GM19035 (cell line): ENCODE results near the gene PDGFRB.

Experiments
- ATAC-seq: cut with Tn5 transposase; IDR thresholded peaks from one replicate; pipeline ENCODE4 v1.9.1; 2021; ENCODE audit not compliant: unreplicated experiment

Gene PDGFRB

DNA sequence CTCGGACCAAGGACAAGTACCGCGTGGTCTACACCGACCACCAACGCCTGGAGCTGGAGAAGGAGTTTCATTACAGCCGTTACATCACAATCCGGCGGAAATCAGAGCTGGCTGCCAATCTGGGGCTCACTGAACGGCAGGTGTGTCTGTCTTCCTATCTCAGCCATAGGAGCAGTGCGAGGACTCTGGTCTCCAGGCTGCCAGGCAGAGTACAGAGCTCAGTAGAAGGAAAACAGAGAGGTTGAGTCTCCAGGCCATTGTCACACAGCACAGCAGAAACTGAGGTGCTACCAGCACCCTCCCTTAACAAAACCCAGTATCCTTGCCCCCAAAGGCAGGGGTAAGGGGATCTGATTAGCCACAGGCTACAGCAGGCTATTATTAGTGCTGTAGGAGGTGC, 27.1 kb upstream of the PDGFRB start:
- no peak for ATAC-seq

DNA sequence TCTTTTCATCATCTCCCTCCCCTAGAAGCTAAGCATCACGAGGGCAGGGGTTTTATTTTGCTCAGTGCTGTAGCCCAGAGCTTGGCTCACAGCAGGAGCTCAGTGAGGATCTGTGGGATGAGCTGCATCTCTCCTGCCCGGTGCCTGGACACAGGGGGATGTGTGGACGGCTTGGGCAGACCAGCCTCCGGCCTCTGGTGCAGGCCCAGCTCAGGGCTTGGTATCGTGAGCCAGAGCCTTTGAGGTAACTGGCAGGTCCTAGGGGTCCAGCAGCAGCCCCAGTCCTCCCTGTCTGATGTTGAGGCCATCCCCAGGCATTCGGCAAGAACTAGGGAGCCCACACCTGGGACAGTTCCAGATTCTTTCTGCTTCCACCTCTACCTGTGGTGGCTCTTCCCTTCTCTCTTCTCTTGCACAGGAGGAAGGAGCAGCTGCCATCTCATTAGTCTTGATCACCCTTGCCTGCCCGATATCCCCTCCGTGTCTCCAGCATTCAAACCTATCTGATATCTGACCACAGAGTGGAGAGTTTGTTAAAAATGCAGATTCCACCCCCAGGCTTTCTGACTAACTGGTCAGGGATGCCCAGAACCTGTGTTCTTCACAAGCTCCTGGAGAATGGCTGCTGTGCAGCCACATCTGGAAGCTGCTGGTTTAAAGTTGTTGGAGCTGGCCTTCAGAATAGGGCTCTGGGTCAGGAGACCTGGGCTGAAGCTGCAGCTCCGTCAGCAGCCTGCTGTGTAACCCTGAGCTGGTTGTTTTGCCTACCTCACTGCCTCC, 26.3 kb upstream of the PDGFRB start:
- no peak for ATAC-seq

DNA sequence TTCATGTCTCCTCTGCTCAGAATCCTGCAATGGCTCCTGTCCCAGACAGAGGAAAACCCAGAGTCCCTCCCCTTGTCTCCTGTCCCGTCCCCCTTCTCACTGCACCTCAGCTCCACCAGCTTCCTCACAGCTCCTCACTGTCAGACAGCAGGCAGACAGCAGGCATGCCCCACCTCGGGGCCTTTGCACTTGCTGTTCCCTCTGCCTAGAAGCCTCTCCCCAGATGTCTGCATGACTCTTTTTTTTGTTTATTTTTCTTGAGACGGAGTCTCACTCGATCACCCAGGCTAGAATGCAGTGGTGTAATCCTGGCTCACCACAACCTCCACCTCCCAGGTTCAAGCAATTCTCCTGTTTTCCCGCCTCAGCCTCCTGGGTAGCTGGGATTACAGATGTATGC, 25.4 kb upstream of the PDGFRB start:
- no peak for ATAC-seq

DNA sequence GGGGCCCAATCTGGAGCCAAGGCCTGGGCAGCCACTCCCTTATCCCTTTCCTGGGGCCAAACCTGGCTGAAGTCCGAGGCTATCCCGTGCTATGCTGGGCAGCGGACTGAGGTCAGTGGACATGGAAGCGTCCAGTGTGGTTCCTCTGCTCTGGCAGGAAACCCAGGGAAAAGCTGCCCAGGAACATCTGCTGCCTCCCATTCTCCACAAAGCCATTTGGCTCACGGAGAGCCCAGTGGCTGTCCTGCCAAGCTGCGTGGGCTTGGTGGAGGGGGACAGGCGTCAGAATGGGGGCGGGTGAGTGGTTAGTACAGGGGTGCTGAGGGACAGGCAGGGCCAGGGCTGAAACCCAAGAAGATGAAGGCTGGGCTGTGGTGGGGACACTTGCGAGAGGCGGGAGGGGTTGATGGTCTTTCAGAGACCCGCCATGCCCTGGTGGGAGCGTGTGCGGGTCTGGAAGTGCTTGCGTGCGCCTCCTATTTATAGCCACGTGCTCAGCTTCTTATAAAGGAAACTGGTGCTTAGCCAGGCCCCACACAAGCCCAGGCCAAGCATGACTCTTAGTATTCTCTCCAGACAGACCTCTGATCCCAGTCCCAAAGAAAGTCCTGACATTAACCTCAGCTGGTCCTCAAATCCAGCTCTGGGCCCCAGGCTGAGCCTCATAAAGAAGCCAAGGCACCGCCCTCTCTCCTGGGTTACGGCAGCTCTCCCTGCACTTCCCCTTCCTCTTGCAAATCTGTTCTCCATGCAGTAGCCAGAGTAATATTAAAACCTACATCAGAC, 24.8 kb upstream of the PDGFRB start:
- no peak for ATAC-seq

DNA sequence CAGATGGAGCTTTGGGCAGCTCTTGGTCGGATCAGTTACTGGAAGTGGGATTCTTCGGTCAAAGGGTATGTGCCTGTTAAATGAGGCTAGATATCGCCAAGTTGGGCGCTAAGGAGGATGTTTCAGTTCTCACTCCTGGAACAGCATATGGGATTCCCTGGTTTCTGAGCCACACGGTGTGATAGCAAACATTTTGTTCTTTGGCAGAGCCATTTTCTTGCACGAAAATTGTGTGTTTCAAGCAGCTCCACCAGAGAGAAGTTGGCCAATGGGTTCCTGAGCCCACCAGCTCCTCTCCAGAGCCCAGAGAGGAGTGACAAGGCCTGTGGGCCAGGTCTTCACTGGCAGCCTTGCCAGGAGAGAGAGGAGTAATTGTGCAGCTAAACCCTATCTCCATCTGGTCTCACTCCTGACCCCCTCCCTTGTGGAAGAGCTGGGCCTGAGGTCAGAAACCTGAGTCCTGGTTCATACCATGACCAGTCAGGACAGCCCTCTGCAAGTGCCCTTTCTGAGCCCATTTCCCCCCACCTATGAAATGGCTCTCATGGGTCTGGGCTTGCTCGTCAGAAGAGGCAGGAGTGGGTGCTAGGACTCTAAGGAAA, 23.5 kb upstream of the PDGFRB start:
- no peak for ATAC-seq

DNA sequence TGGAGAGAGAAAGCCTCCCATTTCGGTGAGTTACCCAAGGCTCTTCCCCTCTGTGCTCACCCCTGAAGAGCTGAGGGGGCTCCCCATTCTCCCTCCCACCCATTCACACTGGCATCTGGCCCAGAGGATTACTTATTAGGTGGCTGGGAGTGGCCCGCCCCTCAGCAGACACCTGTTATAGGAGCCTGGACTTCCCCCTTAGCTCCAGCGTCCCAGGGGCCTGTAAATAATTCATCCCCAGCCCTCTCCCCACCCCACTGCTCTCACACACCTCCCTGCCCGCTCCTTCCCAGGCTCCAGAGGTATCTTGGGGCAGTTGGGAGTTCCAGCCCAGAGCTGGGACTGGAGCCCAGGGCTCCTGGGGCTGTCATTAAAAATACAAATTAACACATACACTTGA, 22.6 kb upstream of the PDGFRB start:
- no peak for ATAC-seq

DNA sequence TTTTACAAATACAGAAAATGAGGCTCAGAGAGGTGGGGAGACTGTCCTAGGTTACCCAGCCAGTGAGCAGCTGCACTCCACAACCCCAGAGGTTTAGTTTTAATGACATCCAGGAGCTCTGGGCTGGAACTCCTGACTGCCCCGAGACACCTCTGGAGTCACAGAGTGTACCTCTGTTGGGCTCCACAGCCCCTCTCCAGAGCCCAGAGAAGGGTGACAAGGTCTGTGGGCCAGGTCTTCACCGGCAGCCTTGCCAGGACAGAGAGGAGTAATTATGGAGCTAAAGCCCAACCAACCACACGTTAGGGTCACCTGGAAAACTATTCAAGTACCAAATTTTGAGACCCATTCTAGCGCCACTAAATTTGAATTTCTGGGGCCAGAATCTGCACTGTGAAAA, 22.1 kb upstream of the PDGFRB start:
- no peak for ATAC-seq

DNA sequence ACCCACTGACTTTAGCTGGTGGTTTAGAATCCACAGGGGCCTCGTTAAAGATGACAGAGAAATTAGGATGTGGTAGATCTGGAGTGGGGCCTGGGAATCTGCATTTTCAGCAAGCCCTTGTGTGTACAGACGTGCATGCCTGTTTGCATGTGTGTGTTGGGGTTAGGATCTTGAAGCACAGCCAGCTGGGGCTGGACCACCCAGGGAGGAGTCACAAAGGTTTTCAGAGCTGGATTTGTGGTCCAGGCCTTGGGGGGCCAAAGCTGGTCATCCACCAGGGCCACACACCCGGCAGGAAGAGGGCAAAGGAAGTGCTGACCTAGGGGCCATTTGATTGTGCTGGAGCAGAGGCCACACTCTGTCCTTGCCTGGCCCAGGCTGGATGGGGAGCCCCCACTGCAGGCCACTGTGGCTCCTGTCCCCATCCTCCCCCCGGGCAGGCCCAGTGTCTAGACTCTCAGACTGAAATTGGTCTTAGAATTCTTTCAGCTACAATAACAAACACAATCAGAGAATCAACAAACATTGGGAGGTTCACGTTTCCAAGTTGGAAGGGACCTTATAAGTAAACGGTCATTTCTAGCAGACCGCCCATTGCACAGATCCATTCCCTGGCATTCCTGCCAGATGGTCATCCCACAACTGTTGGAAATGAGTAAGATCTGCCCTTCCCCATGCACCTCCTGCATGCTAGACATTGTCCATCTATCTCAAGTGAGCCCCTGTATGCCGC, 21.3 kb upstream of the PDGFRB start:
- ATAC-seq = no peak

DNA sequence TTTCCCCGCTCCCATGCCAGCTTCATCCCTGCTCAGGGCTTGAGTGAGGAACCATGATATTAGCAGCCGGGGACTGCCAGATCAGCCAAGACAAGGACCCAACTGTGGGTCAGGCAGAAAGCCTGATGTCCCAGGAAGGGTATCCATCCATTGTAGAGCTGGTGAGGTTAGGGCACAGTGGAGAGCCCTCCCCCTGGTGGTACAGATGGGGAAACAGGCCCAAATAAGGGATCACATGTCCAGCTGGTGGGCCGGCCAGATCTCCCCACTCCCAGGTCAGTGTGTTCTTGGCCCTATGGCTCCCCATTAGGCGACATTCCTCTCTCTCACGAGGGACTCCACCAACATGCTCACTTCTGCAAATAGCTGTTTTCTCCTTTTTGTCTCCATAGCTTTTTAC, 19.9 kb upstream of the PDGFRB start:
- peak; percentile 62 for ATAC-seq

DNA sequence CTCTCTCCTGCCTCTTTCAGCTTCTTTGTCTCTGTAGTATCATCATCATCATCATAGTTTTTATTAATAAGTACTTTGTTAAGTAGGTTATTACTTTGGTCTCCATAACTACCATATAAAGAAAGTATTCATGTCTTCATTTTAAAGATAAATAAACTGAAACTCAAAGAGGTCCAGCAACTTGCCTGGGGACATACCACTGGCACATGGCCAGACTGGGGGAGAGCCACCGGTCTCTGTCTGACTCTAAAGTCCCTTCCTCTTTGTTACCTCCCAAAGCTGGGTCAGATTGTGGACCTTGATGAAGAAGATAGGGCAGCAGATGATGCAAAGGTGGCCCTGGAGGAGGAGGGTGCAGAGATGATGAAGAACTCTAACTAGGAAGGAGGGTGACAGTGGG, 19.4 kb upstream of the PDGFRB start:
- ATAC-seq = no peak

DNA sequence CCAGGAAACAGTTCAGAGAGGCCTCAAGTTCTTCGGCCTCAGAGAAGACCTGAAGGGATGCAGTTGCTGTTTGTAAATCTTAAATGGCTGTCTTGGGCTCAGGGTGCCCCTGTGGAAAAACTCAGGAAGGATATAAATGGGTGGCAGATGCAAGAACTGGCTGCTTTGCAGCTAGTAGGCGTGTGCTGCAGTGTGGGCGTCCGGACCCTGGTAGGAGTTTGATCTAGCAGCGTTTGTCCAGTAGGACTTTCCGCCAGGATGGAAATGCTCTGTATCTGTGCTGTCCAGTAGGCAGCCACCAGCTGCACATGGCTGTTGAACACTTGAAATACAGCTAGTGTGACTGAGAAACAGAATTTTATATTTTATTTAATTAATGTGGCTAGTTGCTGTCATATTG, 18.6 kb upstream of the PDGFRB start:
- ATAC-seq = no peak

DNA sequence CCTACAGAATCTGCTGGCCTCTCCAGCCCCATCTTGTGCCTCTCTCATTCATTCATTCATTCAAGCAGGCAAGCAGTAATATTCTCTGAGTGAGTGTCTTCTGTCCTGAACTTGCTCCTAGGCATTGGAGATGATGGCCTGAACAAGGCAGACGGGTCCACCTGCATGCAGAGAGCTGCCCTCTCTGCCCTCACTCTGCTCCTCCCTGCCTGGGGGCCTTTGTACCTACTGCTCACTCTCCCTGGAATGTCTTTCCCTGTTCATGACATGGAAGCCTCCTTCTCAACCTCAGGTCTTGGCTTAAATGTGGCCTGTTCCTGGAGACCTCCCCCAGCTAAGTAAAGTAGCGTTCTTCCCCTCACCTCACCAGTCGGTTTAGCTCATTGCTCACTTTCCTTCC, 17.5 kb upstream of the PDGFRB start:
- ATAC-seq = no peak

DNA sequence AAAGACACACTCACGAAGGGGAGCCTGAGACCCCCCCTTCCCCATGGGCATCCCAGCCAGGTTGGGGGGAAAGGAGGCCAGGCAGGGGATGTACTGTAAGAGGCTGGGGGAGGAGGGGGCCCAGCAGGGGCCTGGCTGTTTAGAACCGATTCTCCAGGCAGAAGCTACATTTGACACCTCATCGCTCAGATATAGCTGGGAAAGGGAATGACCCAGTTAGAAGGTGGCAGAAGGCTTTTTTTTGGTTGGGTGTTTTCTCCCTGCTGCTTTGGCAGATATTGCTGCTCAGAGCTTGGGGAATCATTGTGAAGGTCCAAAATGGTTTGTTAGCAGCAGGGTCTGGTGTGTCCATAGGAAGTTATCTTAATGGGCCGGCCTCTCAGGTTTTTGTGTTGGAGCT, 16.9 kb upstream of the PDGFRB start:
- ATAC-seq = no peak

DNA sequence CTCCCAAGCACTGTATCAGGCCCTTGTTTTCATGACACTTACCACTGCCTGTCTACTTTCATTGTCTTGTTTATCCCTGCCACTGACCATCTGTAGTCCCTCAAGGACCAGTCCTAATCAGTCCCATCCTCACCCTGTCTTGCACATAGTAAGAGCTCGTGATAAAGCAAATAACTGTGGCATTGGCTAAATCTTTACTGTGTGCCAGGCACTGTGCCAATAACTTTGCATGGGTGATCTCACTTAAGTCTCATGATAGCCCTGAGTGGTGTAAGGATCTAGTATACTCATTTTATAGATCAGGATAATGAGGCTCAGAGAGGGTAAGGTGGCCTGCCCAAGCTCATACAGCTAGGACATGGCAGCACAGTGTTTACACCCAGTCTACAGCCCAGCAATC, 16.5 kb upstream of the PDGFRB start:
- no peak for ATAC-seq

DNA sequence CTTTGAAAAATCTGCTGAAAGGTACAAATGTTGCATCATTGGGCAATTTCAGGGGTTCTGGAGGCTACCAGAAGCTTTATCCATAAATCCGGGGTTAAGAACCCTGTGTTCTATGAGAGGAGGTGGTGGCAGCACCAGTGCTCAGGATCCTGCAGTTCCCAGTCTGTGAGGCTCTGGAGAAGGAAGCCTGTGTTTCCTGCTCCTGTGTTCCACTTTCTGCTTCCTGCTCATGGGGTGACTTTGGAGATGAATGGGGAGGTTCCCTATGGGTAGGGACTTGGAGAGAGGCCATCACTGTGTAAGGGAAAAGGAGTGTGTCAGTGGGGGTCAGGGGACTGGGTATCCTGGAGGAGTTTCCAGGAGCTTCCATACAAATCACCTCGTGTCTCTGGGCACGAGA, 13.2 kb upstream of the PDGFRB start:
- no peak for ATAC-seq

DNA sequence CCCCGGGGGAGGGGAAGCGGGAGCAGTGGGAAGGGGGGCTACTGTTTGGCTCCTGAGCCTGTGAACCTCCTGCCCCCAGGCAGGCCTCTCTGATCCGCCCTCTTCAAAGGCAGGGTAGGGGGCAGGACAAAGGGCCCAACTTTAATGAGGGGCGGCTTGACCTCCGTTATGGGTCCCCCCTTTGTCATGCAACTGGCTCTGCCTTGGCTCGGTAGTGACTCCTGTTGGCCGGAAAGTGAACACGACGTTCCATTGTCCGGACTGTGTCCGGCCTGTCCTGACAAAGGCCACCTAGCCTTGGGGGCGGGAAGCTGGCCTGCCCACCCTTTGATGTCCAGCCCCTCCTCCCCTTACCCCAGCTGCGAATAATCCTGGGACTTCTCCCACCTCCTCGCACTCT, 12.3 kb upstream of the PDGFRB start:
- ATAC-seq = no peak

DNA sequence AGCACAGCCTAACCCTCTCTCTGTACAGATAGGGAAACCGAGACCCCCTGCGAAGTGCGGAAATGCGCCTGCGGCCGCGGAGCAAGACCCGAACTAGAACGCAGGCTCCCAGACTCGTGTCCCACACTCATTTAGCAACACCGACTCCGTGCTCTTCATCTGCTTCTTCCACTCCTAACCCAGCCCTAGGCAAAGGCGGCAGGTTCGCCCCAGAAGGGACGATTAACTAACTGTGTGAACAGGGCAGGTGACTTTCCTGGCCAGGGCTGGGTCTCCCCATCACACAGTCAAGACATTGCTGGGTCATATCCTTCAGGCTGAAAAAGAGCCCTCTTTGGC, 11.8 kb upstream of the PDGFRB start:
- ATAC-seq = no peak

DNA sequence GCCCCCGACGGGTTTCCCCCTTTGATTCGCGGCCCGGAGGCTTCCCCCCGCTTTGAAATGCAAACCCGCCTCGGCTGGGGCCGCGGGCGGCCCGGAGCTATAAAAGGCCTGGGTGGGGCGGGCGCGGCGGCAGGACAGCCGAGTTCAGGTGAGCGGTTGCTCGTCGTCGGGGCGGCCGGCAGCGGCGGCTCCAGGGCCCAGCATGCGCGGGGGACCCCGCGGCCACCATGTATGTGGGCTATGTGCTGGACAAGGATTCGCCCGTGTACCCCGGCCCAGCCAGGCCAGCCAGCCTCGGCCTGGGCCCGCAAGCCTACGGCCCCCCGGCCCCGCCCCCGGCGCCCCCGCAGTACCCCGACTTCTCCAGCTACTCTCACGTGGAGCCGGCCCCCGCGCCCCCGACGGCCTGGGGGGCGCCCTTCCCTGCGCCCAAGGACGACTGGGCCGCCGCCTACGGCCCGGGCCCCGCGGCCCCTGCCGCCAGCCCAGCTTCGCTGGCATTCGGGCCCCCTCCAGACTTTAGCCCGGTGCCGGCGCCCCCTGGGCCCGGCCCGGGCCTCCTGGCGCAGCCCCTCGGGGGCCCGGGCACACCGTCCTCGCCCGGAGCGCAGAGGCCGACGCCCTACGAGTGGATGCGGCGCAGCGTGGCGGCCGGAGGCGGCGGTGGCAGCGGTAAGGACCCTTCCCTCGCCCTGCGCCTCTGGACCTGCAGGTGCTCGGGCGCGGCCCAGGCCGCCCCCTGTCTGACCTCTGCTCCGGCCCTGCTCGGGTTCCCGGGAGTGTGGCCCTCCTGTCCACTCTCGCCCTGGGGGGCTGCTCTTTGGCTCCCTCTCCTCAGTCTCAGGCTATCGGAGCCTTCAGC, 11.2 kb upstream of the PDGFRB start, which contains the start of gene CDX1:
CDX1 (plus strand) TSS at position 129 of the 862 bp plus-strand sequence; CDS start at position 228, 99 bp downstream.
- ATAC-seq = no peak

DNA sequence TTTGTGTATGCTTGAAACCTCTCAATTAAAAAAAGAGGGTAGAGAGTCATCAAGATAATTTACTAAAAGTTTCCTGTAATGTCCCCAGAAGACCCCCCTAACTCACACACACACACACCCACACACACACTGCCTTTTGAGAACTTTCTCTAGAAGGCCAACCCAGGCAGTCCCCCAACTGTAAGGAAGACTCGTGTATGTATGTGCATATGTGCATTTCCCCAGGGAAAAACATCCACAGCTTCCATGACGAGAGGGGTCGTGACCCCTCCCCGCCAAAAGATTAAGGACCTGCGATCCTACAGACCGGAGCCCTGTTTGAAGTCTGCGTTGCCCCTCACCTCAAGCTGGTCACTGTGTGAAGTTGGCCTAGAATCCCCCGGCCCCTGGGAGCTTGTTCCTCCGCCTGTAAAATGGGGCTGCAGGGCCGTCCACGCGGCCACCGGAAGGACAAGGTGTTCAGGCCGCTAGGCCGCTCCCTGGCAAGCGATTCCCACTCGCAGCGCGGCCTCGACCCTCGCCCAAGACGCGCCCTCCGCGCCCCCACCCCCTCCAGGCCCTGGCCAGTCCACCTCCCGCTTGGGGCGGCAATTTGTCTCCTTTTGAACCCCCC, 10.5 kb upstream of the PDGFRB start:
- no peak for ATAC-seq
